Amniotic epithelial cell (primary cell): ENCODE data around the gene ZNF622.
A peak's percentile ranks its signal among the peaks of the same experiment; 100 is the strongest.
"Not testable (repeated sequence)": the region's sequence is repeated elsewhere in the genome, so short reads cannot be mapped to it uniquely, and the experiment has no call there.

Source experiments
- DNase-seq: peaks from one replicate; pipeline ENCODE4 v3.0.0-alpha.2; 2010; ENCODE audit warnings: low read depth

ZNF622 gene

DNA sequence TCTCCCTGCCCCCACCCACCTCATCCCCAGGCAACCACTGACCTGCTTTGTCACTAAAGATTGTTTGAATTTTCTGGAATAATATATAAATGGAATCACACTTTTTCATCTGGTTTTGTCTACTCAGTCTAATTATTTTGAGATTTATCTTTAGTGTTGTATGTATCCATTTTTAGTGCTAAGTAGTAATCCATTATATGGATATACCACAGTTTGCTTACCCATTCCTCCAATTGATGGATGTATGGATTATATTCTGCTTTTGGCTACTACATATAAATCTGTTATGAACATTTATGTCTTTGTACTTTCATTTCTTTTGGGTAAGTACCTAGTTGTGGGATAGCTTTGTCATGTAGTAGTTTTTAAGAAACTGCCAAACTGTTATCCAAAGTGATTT, 14.5 kb upstream of the ZNF622 start:
- no peak for DNase-seq

DNA sequence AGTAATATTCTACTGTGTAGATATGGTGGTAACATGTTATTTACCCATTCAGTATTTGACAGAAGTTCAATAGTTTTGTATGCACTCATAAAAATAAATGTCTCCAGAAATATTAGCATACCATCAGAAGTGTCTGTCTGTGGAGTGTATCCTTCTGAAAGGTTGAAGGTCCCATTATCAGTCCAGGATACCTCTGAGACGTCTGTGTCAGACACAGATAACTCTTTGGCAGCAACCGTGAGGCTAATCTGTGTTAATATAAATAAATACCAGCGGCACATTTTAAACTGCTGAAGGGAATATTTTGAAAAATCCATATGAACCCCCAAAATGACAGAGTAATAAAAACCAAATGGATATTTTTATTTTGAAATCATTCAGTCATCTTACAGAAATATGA, 11.9 kb upstream of the ZNF622 start:
- DNase-seq = no peak

DNA sequence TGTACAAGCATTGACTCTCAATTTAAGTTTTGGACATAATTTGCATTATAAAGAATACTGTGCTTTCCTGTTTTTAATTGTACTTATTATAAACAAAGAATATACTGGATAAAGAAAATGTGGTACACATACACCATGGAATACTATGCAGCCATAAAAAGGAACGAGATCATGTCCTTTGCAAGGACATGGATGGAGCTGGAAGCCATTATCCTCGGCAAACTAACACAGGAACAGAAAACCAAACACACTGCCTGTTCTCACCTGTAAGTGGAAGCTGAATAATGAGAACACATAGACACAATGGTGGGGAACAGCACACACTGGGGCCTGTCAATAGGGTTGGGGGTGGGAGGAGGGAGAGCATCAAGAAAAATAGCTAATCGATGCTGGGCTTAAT, 10.8 kb upstream of the ZNF622 start:
- not testable (repeated sequence) for DNase-seq

DNA sequence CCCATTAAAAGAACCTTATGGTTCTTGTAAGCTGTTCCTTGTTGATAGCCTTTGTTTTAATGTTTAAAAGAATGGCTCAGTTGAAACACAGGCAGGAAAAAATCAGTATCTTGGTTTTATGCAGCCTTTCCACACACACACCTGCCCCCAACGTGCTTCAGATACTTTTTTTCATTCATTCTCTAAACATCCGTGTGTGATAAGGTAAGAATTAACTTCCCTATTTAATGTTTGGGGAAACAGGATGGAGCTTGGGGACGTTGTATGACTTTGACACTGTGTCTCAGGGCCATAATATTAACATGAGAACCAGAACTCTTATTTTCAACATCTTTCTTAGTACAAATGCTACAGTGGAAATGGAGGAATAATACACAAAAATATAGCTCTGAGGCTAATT, 5.8 kb upstream of the ZNF622 start:
- DNase-seq = no peak

DNA sequence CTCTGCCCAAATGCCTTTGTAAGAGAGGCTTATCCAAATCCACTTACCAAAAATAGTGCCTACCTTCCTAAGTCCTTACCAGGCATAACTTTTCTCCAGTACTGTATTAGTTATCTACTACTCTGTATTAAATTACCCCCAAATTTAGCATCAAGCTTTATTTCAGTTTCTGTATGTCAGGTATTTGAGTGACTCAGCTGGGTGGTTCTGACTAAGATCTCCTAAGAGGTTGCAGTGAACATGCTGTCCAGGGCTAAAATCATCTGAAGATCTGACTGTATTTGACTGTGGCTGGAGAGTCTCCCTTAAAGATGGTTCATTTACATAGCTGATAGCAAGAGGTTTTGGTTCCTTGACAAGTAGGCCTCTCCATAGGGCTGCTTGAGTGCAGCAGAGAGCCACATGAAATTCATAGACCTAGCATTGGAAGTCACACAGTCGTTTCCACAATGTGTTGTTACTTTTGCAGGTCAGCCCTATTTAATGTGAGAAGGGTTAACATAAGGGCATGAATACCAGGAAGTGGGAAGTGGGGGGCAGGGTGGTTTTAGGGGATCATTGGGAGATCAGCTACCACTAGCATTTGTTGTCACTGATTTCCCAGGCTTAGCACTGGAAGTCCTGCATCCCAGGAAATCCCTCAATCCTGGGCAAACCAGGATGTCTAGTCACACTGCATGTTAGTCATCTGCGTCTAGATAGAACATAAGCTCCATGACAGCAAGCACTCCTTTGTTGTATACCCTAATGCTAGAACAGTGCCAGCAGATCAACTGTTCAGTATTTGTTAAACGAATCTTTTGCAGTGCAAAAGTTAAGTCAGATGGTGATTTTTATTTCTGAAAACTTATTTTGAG, 2.0 kb upstream of the ZNF622 start:
- peak; percentile 78 for DNase-seq

- peak; percentile 21 for DNase-seq
Measured at GRCh38 chr5:16464664-16465543, 696 bp downstream of the ZNF622 start.

GRCh38 chr5:16464231-16464630, 1.4 kb downstream of the ZNF622 start:
- no peak for DNase-seq

DNA sequence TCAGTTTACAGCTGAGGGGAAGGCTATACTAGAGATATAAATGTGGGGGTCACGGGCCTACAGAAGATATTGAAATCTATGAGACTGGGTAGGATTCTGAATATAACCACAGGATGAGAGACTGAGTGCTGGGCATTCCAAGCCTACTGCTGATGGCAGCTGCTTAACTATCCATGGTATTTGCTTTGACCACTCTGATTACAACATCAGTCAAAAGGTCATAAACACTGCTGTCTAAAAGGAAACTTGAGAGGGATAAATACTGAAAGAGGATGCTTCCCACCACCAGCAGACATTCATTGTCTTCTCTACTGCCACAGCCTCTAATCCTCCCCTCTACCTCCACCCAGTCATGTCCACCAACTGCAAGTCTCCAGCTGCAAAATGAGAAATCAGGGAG, 3.8 kb downstream of the ZNF622 start:
- peak; percentile 99 for DNase-seq

DNA sequence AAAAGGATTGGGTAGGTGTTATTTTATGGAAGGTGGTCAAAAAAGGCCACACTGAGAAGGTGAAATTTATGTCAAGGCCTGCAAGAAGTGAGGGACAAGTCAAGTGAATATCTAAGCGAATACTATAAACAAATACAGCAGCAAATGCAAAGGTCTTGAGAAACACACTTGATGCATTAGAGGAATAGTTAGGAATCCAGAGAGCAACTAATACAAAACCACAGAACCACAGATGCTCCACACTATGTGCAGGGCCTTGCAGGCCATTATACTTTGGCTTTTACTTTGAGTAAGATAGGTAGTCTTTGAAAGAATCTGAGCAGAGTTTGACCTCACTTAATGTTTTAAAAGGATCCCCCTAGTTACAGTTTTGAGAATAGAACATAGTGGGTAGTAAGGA, 4.6 kb downstream of the ZNF622 start:
- DNase-seq = peak; percentile 86

- DNase-seq = no peak
Measured at GRCh38 chr5:16459451-16459850, 6.1 kb downstream of the ZNF622 start.

DNA sequence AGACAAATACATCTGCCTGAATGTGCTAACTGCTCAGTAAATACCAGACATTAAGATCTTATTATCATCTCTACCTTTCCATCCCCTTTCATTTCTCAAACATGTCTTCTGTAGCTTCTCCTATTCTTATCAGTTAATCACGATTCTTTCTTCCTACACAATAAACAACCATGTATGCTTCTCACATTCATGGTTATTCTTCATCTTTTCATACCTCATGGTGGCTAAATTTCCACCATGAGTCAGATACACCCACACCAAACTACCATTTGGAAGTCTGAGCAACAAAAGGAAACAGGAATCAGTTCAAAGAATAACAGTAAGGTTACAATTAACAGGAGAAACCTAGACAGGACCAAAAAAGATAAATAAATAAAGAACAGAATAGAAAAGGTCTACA, 7.7 kb downstream of the ZNF622 start:
- no peak for DNase-seq

- no peak for DNase-seq
Measured at GRCh38 chr5:16457451-16457850, 8.1 kb downstream of the ZNF622 start.

DNA sequence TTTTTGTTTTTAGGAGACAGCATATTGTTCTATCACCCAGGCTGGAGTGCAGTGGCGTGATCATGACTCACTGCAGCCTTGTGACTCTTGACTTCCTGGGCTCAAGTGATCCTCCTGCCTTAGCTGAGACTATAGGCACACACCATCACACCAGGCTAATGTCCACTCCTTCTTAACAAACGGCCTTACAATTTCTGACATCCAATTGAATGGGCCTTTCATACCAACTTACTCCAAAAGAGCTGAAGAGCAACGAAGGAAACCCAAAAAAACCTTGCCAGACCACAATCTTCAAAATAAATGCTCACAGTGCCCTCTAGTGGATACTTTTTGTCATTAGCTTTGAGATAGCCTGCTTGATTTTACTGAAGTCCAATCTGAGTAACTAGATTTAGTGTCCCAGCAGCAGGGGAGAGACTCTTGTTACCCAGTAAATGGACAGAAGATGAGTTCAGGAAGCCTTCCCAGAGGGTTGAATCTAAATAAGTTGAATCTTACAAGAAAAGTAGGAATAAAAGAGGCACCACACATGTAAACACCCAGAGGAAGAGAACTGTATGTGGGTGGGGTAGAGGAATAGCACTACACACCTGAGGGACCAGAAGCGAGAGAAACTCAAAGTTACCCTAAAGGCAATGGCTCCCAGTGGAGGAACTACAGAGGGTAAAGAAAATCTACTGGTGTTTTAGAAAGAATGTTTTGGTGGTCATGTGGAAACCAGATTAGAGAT, 9.3 kb downstream of the ZNF622 start:
- peak; percentile 76 for DNase-seq

DNA sequence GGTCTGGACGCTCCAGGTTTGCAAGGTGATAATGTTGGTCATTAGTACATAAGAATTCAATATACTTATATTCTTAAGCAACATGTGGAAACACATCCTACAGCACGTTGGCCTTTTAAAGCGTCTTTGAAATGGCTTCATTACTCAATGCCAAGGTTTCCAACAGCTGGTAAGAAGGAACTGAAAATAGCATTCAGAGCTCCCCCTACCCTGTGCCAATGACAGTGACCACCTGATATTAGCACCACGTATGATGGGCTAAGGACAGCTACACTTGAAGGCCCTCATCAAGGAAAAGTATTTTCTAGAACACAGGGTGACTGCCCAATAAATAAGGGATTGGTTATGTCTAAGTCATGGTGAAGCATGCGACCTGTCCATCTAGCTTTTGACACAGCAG, 9.9 kb downstream of the ZNF622 start:
- DNase-seq = no peak

GRCh38 chr5:16454686-16455085, 10.9 kb downstream of the ZNF622 start:
- no peak for DNase-seq

GRCh38 chr5:16453609-16454008, 12.0 kb downstream of the ZNF622 start:
- no peak for DNase-seq

DNA sequence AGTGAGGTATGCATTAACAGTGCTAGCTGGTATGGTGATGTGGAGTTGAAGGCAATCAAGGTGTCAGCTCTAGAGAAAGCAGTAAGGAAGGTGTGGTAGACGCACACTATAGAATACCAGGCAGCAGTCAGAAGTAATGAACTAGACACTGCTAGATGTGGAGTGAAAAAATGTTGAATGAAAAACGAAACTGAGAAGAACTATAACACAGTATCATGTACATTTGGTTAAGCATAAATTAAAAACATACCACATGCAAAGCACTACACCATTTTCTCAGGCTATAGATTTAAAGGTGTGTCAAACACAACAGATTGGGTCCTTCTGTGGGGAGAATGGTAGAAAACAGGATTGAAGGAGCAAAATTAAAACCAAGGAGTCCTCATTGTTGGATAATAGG, 15.4 kb downstream of the ZNF622 start:
- DNase-seq = no peak

- DNase-seq = no peak
Measured at GRCh38 chr5:16446993-16447392, 18.6 kb downstream of the ZNF622 start.

DNA sequence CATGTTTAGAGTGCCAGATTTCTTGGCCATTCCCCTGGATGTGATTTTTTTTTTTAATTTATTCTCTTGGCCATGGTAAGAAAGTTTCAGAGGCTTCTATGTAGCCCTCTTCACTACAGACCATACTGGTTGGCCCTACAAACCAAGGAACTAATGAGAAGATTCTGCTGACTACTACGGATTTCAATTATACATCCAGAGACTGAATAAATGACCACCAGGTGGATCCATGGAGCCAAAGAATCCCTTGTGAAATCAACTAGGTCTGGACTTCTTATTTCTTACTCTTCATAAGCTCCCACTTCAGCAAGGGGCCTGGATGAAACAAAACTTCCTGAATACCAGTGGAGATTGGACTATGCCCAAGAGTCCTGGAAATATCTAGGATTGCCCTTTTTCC, 27.6 kb downstream of the ZNF622 start:
- DNase-seq = peak; percentile 20

DNA sequence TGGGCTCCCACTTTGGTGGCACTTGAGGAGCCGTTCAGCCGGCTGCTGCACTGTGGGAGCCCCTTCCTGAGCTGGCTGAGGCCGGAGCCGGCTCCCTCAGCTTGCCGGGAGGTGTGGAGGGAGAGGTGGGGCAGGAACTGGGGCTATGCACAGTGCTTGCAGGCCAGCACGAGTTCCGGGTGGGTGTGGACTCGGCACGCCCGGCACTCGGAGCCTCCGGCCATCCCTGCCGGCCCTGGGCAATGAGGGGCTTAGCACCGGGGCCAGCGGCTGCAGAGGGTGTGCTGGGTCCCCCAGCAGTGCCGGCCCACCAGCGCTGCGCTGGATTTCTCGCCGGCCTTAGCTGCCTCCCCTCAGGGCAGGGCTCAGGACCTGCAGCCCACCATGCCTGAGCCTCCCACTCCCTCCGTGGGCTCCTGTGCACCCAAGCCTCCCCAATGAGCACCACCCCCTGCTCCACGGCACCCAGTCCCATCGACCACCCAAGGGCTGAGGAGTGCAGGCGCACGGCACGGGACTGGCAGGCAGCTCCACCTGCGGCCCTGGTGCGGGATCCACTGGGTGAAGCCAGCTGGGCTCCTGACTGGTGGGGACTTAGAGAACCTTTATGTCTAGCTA, 29.4 kb downstream of the ZNF622 start:
- not testable (repeated sequence) for DNase-seq

DNA sequence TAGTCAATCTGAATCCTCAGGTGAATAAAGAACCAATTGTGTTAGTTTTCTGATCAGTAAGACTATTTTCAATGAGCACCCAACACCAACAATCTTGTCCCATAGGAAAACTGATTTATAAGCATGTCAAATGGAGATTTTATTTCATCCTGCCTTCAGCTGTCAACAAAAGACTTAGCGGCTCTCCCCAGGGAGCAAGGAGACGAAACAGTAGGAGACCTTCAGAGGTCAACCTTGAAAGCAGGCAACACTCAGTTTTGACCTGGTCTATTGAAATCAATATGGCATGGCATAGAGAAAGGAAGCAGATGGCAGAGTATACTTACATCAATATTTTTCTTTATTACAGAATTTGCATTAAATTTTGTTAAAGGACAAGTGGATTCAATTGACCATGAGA, 34.1 kb downstream of the ZNF622 start:
- DNase-seq = no peak
